Measurements from ENCODE around the gene TBC1D21.

- no peak for TF ChIP-seq CTCF (IDR thresholded peaks at IDR 0.05)
- TF ChIP-seq EP300 (IDR thresholded peaks at IDR 0.05): no peak
These were observed 31.3 kb upstream of the TBC1D21 start for GRCh38 chr15:73841756-73842725.
